WTC11 (cell line): ENCODE measurements around the gene CDKN1C.

ENCODE experiments used
- CTCF ChIP-seq: fragments of 200-600 bp; IDR thresholded peaks from 2 replicates; pipeline ENCODE4 v1.8.0; 2022; ENCODE audit warnings: antibody characterized with exemption
- ZBTB43 ChIP-seq: sonication (generic); formaldehyde crosslinking; IDR thresholded peaks from 2 replicates; pipeline ENCODE4 v1.8.1; 2023; ENCODE audit warnings: mild to moderate bottlenecking, missing genetic modification reagents
- ZNF263 ChIP-seq: sonication (generic); formaldehyde crosslinking; IDR thresholded peaks from 2 replicates; pipeline ENCODE4 v1.8.1; 2022; ENCODE audit warnings: low read depth, mild to moderate bottlenecking, moderate library complexity, missing genetic modification reagents

- TF ChIP-seq CTCF (no peak), ZNF263 (CRISPR knock-in tag) (no peak), ZBTB43 (no peak)
Observed at GRCh38 chr11:2864901-2865300, 20.7 kb downstream of the CDKN1C start.
